ENCODE results near the gene DAP.
"Not testable (repeated sequence)": the region's sequence is repeated elsewhere in the genome, so short reads cannot be mapped to it uniquely, and the experiment has no call there.

DAP gene

GRCh38 chr5:10734832-10735523 is 26.1 kb downstream of the DAP start:
- no peak for DNase-seq (ENCODE audit: low read depth, low spot score)

GRCh38 chr5:10734037-10734709 is 26.9 kb downstream of the DAP start:
- no peak for DNase-seq (ENCODE audit: low read depth, low spot score)

- DNase-seq (ENCODE audit: low read depth, low spot score), result no peak
Measured at GRCh38 chr5:10733426-10733825, 27.6 kb downstream of the DAP start.

- no peak for DNase-seq (ENCODE audit: low read depth, low spot score)
Measured at GRCh38 chr5:10731913-10732312, 29.1 kb downstream of the DAP start.

DNA sequence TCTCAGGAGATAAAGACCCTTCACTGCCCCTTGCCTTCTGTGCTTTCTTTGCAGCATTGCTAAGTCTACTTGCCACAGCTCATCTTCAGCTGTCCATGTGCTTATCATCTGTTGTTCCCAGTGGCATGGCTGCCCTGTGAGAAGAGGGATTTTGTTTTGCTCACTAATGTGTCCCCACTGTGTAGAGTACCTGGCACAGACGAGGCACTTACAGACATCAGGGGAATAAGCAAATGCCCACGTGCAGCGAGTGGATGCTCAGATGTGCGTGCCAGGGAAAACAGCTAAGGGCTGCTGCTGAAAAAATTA is 31.0 kb downstream of the DAP start:
- no peak for DNase-seq (ENCODE audit: low read depth, low spot score)

DNA sequence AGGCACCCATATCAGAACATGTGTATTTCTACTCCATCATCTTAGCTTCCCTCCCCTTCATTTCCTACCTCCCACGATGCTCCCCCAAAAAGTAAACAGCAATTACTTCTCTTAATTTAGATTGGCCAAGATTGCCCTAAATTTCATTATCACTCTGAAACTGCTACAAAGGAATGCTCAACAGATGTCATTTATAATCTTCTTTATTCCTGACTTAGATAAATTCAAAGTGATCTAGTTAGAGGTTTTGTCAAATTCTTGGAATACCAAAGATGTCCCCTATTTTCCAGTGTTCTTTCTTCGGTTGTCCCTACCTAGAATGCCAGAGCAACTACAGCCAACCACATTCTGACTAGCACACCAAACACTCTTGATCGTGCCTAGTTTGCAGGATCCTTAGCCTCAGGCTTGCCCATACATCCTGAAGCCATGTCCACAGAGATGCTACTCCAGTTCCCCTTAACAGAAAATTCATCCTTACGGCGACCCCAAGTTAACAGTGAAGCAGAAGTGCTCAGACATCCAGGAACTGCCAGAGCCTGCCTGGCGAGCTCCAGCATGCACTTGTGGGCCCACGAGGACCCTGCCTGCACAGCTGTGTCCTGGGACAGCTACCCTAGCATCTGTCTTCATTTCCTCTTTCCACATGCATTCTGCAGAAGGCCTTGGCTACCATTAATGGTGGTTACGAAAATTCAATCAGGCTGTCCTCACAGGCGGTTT is 31.6 kb downstream of the DAP start:
- DNase-seq (ENCODE audit: low read depth, low spot score), result no peak

- no peak for DNase-seq (ENCODE audit: low read depth, low spot score)
Measured at GRCh38 chr5:10728679-10729078, 32.4 kb downstream of the DAP start.

DNA sequence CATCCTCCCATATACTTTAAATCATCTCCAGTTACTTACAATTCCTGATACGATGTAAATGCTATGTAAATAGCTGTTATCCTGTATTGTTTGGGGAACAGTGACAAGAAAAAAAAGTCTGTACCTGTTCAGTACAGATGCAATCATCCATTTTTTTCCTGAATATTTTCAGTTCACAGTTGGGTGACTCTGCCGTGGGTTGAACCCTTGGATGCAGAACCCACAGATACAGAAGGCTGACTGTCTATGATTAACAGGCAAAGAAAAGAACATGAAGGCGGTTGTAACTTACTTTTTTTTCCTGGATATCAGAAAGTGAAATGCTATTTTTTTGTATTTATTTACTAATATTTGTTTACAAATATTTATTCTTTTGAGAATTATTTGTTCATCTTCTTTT is 33.2 kb downstream of the DAP start:
- DNase-seq (ENCODE audit: low read depth, low spot score), result no peak

DNA sequence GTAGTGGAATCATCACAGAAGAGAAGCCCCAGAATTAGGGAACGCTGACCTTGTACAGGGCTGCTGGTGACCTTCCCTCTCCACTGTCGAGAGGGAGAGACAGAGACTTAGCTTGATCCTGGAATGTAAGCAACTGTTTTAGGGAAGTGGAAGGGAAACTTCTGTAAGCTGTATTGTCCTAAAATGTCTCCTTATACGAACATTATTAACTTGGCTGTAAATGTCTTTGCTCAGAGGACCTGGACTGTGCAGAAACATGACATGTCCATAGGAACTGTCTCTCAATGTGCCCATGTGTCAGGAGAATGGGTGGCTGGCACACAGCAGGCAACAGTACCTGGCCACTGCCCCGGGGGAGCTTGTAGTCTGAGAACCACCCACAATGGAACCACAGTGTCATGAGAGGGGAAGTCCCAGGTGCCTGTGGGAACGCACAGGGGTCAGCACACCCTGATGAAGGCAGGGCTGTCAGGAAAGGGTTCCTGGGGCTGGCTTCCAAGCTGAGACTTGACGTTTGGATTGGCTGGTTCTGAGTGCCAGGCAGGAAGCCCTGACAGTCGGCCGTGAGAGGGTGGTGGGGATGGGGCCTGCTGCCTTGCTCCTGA is 34.0 kb downstream of the DAP start:
- no peak for DNase-seq (ENCODE audit: low read depth, low spot score)

GRCh38 chr5:10726179-10726912 is 34.7 kb downstream of the DAP start:
- DNase-seq (ENCODE audit: low read depth, low spot score), result no peak

DNA sequence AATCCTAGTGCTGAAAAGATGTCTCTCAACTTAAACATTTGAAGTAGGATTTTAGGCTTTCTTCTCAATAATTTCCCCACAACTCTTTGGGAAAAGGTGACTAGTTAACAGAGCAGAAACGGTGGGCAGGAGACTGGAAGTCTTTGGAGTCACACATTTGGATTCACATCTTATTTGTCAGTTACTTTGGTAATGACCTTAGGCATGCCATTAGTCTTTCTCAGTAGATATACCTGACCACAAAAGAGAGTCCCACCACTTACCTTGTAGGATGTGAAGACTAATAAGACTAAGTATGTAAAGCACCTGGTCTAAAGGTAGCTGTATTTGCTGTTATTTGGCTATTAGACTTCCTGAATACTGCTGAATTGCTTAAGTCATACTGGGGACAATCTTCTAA is 35.4 kb downstream of the DAP start:
- no peak for DNase-seq (ENCODE audit: low read depth, low spot score)

- DNase-seq (ENCODE audit: low read depth, low spot score), result no peak
Measured at GRCh38 chr5:10724781-10725507, 36.1 kb downstream of the DAP start.

DNA sequence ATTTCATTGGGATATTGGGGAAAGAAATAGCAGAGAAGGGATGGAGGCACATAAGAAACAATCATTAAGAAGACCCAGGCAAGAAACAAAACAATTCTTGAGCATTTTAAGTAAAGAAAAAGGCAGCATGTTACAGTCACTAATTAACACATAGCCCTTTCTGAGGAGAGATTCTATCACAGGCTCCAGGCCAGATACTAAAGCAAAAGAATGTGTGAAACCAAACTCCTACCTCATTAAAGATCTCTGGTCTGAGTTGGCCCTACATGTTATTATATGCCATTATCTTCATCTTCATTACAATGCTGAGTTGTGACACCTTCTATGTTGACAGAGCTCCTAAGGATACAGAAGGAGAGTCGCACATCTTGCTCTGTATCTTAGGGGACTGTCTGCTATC is 37.5 kb downstream of the DAP start:
- no peak for DNase-seq (ENCODE audit: low read depth, low spot score)

GRCh38 chr5:10720766-10721165 is 40.3 kb downstream of the DAP start:
- not testable (repeated sequence) for DNase-seq (ENCODE audit: low read depth, low spot score)

- no peak for DNase-seq (ENCODE audit: low read depth, low spot score)
Measured at GRCh38 chr5:10719965-10720364, 41.1 kb downstream of the DAP start.

DNA sequence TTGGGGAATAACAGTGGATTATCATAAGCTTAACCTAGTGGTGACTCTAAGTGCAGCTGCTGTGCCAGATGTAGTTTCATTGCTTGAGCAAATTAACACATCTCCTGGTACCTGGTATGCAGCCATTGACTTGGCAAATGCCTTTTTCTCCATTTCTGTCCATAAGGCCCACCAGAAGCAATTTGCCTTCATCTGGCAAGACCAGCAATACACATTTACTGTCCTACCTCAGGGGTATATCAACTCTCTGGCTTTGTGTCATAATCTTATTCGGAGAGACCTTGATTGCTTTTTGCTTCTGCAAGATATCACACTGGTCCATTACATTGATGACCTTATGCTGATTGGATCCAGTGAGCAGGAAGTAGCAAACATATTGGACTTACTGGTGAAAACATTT is 42.4 kb downstream of the DAP start:
- DNase-seq (ENCODE audit: low read depth, low spot score), result not testable (repeated sequence)

DNA sequence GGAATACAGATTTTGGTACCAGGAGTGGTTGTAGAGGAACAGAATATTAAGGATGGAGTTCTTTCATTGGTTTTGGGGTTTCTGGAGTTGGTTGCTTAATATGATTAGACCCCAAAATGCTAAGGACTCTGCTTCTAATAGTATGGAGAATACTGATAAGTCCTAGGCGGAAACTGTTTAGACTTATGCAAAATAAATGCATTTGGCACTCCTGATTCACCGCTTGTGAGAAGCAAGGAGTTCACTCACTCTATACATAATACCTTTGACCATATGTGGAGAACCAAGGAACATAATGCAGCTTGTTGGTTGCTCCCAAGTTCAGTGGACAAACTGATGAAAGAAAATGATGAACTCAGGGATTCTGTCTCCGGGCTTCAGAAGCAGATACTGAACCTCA is 44.2 kb downstream of the DAP start:
- not testable (repeated sequence) for DNase-seq (ENCODE audit: low read depth, low spot score)

GRCh38 chr5:10715605-10716290 is 45.3 kb downstream of the DAP start:
- no peak for DNase-seq (ENCODE audit: low read depth, low spot score)

DNA sequence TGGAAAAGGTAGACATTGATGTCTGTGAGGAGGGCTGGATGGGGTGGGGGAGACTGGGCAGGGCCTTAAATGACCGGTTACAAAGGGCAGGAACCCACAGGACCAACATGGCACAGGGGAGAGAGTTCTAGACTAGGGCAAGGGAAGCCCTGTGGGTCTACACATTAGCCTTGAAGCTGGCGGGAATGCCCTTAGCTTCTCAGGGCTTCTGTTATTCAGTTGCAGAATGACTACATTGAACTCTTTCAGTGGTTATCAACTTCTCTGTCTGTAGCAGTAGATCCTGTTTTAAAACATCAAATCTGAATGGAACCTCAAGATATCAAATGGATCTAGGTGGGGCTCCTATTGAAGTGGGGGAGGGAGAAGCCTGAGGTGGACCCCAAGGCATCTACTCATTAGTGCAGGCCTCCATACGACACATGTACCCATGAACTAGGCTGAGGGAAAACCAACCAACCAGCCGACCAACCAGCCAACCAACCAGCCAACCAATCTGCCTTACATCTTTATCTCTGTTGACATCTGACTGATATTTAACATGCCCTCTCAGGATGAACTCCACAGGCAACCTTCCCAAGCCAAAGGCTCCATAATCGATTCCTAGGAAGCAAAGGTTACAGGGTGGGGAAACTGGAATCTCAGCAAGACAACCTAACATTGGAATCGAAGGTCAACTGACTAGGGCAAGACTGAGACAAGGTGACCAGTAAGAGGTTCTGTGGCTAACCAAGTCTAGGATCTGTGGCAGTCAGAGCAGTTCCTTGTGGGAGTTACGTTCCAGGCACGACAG is 48.3 kb downstream of the DAP start:
- DNase-seq (ENCODE audit: low read depth, low spot score), result no peak

GRCh38 chr5:10711562-10711961 is 49.5 kb downstream of the DAP start:
- no peak for DNase-seq (ENCODE audit: low read depth, low spot score)
